WTC11 (cell line): ENCODE results near the gene RTP2. TPM values are rescaled to one million over a fixed set of nuclear protein-coding genes. Genes with fewer than 3 reads are reported as not detected.

Experiments used
- ATAC-seq: fragments of 200-7000 bp; cut with Tn5 transposase; 2 replicates; pipeline ENCODE4 v1.10.0; 2021; ENCODE audit warnings: mild to moderate bottlenecking, moderate library complexity
- CTCF ChIA-PET: fragments of 300-600 bp; sonication (Branson Sonifier 250); formaldehyde crosslinking; loops from one replicate; lab custom pipeline; 2021; ENCODE audit warnings: antibody characterized with exemption; lab: Charles Lee
- POLR2A ChIA-PET: fragments of 350-600 bp; sonication (Branson Sonifier 250); formaldehyde crosslinking; loops from one replicate; lab custom pipeline; 2021; ENCODE audit warnings: antibody characterized with exemption; lab: Charles Lee
- DNase-seq: peaks from one replicate; pipeline ENCODE4 v3.0.0; 2021; ENCODE audit warnings: low spot score
- H3K27ac Mint-ChIP-seq: 2 replicates; pipeline ENCODE4 v1.8.0; 2021; ENCODE audit warnings: mixed read lengths
- H3K27me3 Mint-ChIP-seq: 2 replicates; pipeline ENCODE4 v1.8.0; 2021; ENCODE audit warnings: low read depth, mild to moderate bottlenecking, moderate library complexity, mixed read lengths
- H3K36me3 Mint-ChIP-seq: 2 replicates; pipeline ENCODE4 v1.8.0; 2021; ENCODE audit warnings: mixed read lengths
- H3K4me1 Mint-ChIP-seq: 2 replicates; pipeline ENCODE4 v1.8.0; 2022; ENCODE audit warnings: mixed read lengths
- H3K4me3 Mint-ChIP-seq: 2 replicates; pipeline ENCODE4 v1.8.0; 2021; ENCODE audit warnings: mild to moderate bottlenecking, moderate library complexity, mixed read lengths
- H3K9me3 Mint-ChIP-seq: 2 replicates; pipeline ENCODE4 v1.8.0; 2021; ENCODE audit warnings: mixed read lengths
- FOXK1 ChIP-seq: sonication (generic); formaldehyde crosslinking; IDR thresholded peaks from 2 replicates; pipeline ENCODE4 v1.8.0; 2022; ENCODE audit warnings: mild to moderate bottlenecking, moderate library complexity, missing genetic modification reagents
- MXD4 ChIP-seq: fragments of 250-450 bp; sonication (Bioruptor Pico); IDR thresholded peaks from 2 replicates; pipeline ENCODE4 v1.8.0; 2021; ENCODE audit warnings: mild to moderate bottlenecking, moderate library complexity, borderline replicate concordance
- NFATC4 ChIP-seq: fragments of 250-450 bp; sonication (Bioruptor Pico); IDR thresholded peaks from 2 replicates; pipeline ENCODE4 v1.9.0; 2021; ENCODE audit warnings: mild to moderate bottlenecking
- NFYB ChIP-seq: sonication (generic); formaldehyde crosslinking; conservative IDR thresholded peaks from 2 replicates; pipeline ENCODE4 v1.8.0; 2022; ENCODE audit warnings: low read depth, missing genetic modification reagents
- NR1H2 ChIP-seq: sonication (generic); formaldehyde crosslinking; IDR thresholded peaks from 2 replicates; pipeline ENCODE4 v1.9.0; 2021; ENCODE audit warnings: mild to moderate bottlenecking, moderate library complexity, missing genetic modification reagents
- SMAD3 ChIP-seq: sonication (generic); formaldehyde crosslinking; IDR thresholded peaks from 2 replicates; pipeline ENCODE4 v1.8.0; 2022; ENCODE audit warnings: missing genetic modification reagents, mild to moderate bottlenecking, borderline replicate concordance
- SMAD4 ChIP-seq: sonication (generic); formaldehyde crosslinking; IDR thresholded peaks from 2 replicates; pipeline ENCODE4 v1.8.0; 2022; ENCODE audit warnings: mild to moderate bottlenecking, missing genetic modification reagents
- SOX15 ChIP-seq: fragments of 250-450 bp; sonication (Bioruptor Pico); IDR thresholded peaks from 2 replicates; pipeline ENCODE4 v1.9.0; 2021; ENCODE audit warnings: mild to moderate bottlenecking
- TEAD1 ChIP-seq: sonication (generic); formaldehyde crosslinking; IDR thresholded peaks from 2 replicates; pipeline ENCODE4 v1.8.0; 2022; ENCODE audit warnings: mild to moderate bottlenecking, missing genetic modification reagents
- ZBTB21 ChIP-seq: sonication (generic); formaldehyde crosslinking; IDR thresholded peaks from 2 replicates; pipeline ENCODE4 v1.8.1; 2023; ENCODE audit warnings: mild to moderate bottlenecking, missing genetic modification reagents, borderline replicate concordance
- ZNF121 ChIP-seq: sonication (generic); formaldehyde crosslinking; IDR thresholded peaks from 2 replicates; pipeline ENCODE4 v1.8.0; 2023; ENCODE audit warnings: missing genetic modification reagents
- ZNF138 ChIP-seq: sonication (generic); formaldehyde crosslinking; conservative IDR thresholded peaks from 2 replicates; pipeline ENCODE4 v1.8.1; 2022; ENCODE audit warnings: mild to moderate bottlenecking, moderate library complexity, missing genetic modification reagents
- ZNF263 ChIP-seq: sonication (generic); formaldehyde crosslinking; IDR thresholded peaks from 2 replicates; pipeline ENCODE4 v1.8.1; 2022; ENCODE audit warnings: low read depth, mild to moderate bottlenecking, moderate library complexity, missing genetic modification reagents
- ZNF317 ChIP-seq: sonication (generic); formaldehyde crosslinking; IDR thresholded peaks from 2 replicates; pipeline ENCODE4 v1.8.1; 2023; ENCODE audit warnings: low read depth, mild to moderate bottlenecking, moderate library complexity, missing genetic modification reagents, borderline replicate concordance
- ZNF396 ChIP-seq: fragments of 250-450 bp; sonication (Bioruptor Pico); IDR thresholded peaks from 2 replicates; pipeline ENCODE4 v1.8.0; 2021; ENCODE audit warnings: mild to moderate bottlenecking, moderate library complexity, borderline replicate concordance
- ZNF423 ChIP-seq: fragments of 250-450 bp; sonication (Bioruptor Pico); IDR thresholded peaks from 2 replicates; pipeline ENCODE4 v2.1.2; 2022; ENCODE audit warnings: mild to moderate bottlenecking, moderate library complexity
- total RNA-seq: library from RNA; stranded (reverse); gene quantifications from 3 replicates; pipeline ENCODE4 v1.2.3, GENCODE V29; 2021
- TF ChIP-seq, protein P1 (sequence below): fragments of 250-450 bp; sonication (Bioruptor Pico); IDR thresholded peaks from 2 replicates; pipeline ENCODE4 v1.9.0; 2021; ENCODE audit warnings: mild to moderate bottlenecking
- TF ChIP-seq, protein P2 (sequence below): sonication (generic); formaldehyde crosslinking; IDR thresholded peaks from 2 replicates; pipeline ENCODE4 v1.8.1; 2022; ENCODE audit warnings: missing genetic modification reagents, borderline replicate concordance
- TF ChIP-seq, protein P3 (sequence below): fragments of 250-450 bp; sonication (Bioruptor Pico); conservative IDR thresholded peaks from 2 replicates; pipeline ENCODE4 v1.9.0; 2021; ENCODE audit warnings: mild to moderate bottlenecking
- TF ChIP-seq, protein P4 (sequence below): fragments of 250-450 bp; sonication (Bioruptor Pico); IDR thresholded peaks from 2 replicates; pipeline ENCODE4 v1.9.0; 2021; ENCODE audit warnings: mild to moderate bottlenecking, borderline replicate concordance

RTP2 gene
- total RNA-seq, 1 experiment from 2014 or later = not detected

DNA sequence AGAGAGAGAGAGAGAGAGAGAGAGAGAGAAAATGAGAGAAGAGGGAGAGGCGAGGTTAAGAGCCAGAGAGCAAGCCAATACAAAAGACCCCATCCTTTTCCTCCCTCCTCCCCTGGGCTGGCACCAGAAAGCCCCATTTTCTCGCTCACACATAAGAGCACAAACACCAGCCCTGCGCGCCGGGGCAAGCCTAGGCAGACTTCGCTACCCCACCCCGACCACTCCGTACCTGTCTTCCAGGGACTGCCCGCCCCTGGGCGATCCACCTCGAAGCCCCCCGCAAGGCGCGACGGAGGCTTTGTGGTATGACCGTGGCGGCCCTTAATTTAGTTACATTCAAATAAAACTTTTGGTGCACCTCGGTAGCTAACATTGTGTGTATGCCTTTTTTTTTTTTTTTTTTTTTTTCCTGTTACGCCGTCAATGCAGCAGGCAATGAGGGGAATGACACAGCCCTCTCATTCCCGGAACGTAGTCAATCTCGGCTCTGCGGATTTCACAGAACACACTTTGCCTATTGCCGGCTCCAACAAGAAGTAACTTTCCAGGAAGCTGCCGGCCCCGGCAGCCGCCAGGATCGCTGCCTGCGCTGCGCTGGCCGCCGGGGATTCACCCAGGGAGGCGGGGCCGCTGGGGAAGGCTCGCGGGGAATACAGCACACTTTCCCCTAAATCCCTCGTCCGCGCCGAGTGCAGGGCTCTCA lies 35.2 kb upstream of the RTP2 start:
- TF ChIP-seq SMAD3 (CRISPR knock-in tag) (no peak), ZNF121 (CRISPR knock-in tag) (0 out of 2 replicates have a peak, but pooled peaks have one; percentile 26)
- Mint-ChIP-seq H3K9me3 (no peaks in the 10 kb centered on the region), H3K36me3 (peaks cover 6% of the 10 kb centered on the region), H3K4me1 (peaks cover 43% of the 10 kb centered on the region), H3K27me3 (peaks cover 28% of the 10 kb centered on the region), H3K4me3 (peak overlapping the region; percentile 82), H3K27ac (peak overlapping the region; percentile 93)
- POLR2A ChIA-PET = interaction anchor here (0.7 to 4.6 kb wide), 10 partner anchors 8 to 1211 kb away, joined by 3 to 41 read pairs (median 8); partner anchors contain the start of genes BCL6 and LPP
- CTCF ChIA-PET = interaction anchor here (0.7 to 4.7 kb wide), 23 partner anchors 8 to 1304 kb away, joined by 3 to 132 read pairs (median 6); partner anchors contain the start of genes BCL6 and LPP
- ATAC-seq (peak; percentile 2), DNase-seq (peak; percentile 64)

DNA sequence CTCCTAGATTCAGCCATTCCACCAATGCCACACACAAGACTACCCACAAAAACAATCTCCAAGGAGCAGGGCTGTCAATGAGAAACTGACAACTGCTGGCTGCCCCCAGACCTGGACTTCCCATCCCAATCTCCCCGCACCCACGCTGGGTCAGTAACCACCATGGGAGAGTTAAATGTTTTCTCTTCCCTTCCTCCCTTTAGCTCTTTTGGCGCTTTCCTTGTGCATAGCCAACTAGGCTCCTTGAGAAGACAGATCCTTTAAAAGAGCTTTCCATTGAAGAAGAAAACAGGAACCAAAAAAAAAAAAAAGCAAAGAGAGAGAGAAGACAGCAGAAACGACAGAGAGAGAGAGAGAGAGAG lies 34.6 kb upstream of the RTP2 start:
- no peak for ATAC-seq
- ChIA-PET CTCF (interaction anchor here (0.7 to 4.7 kb wide), 9 partner anchors 9 to 1305 kb away, joined by 3 to 132 read pairs (median 6); partner anchors contain the start of gene BCL6), POLR2A (interaction anchor here (0.7 to 4.6 kb wide), 9 partner anchors 9 to 1030 kb away, joined by 3 to 41 read pairs (median 6); partner anchors contain the start of genes BCL6 and LPP)
- peaks cover 26% of the 10 kb centered on the region for H3K27me3 Mint-ChIP-seq
- DNase-seq = no peak
- H3K4me1 Mint-ChIP-seq = peaks cover 40% of the 10 kb centered on the region
- H3K27ac Mint-ChIP-seq = peak overlapping the region; percentile 17; the same call in 1 of the 2 replicates
- H3K36me3 Mint-ChIP-seq = peaks cover 6% of the 10 kb centered on the region
- H3K9me3 Mint-ChIP-seq = no peaks in the 10 kb centered on the region
- peak overlapping the region; percentile 82 for H3K4me3 Mint-ChIP-seq
- TF ChIP-seq, protein P1, sequence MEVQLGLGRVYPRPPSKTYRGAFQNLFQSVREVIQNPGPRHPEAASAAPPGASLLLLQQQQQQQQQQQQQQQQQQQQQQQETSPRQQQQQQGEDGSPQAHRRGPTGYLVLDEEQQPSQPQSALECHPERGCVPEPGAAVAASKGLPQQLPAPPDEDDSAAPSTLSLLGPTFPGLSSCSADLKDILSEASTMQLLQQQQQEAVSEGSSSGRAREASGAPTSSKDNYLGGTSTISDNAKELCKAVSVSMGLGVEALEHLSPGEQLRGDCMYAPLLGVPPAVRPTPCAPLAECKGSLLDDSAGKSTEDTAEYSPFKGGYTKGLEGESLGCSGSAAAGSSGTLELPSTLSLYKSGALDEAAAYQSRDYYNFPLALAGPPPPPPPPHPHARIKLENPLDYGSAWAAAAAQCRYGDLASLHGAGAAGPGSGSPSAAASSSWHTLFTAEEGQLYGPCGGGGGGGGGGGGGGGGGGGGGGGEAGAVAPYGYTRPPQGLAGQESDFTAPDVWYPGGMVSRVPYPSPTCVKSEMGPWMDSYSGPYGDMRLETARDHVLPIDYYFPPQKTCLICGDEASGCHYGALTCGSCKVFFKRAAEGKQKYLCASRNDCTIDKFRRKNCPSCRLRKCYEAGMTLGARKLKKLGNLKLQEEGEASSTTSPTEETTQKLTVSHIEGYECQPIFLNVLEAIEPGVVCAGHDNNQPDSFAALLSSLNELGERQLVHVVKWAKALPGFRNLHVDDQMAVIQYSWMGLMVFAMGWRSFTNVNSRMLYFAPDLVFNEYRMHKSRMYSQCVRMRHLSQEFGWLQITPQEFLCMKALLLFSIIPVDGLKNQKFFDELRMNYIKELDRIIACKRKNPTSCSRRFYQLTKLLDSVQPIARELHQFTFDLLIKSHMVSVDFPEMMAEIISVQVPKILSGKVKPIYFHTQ = no peak
- TF ChIP-seq NFYB = no peak
- no peak for TF ChIP-seq ZNF263 (CRISPR knock-in tag)
- no peak for TF ChIP-seq MXD4 (CRISPR knock-in tag)
- TF ChIP-seq ZNF423 (CRISPR knock-in tag) = no peak

DNA sequence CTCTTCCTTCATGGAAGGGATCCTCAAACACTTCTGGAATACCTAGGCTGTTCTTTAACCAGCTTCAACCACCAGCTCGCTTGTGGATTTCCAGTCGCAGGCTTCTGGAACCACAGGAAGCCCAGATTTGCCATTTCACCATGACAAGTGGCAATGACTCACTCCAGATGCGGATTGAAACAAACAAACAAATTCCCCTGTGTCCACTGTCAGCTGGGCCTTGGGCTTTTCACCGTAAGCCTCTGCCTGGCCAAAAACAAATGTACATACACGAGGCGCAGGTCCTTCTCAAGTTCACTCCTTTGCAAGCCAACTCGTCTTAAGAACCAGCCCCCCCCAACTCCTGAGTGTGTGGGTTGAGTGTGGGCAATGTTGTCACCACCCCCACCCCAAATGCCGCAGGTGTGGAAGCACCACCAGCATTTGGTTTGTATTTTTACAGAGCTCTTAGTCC lies 34.1 kb upstream of the RTP2 start:
- Mint-ChIP-seq H3K4me3 (peak overlapping the region; percentile 82), H3K27me3 (peaks cover 24% of the 10 kb centered on the region), H3K36me3 (peaks cover 10% of the 10 kb centered on the region), H3K9me3 (no peaks in the 10 kb centered on the region), H3K27ac (no peak overlapping the region), H3K4me1 (peaks cover 39% of the 10 kb centered on the region)
- no peak for ATAC-seq
- POLR2A ChIA-PET = interaction anchor here (0.7 to 2.3 kb wide), 5 partner anchors 9 to 1030 kb away, joined by 4 to 12 read pairs (median 6); partner anchors contain the start of gene BCL6
- no peak for DNase-seq
- CTCF ChIA-PET = interaction anchor here (0.7 to 1.7 kb wide), 9 partner anchors 9 to 1305 kb away, joined by 3 to 9 read pairs (median 5); partner anchors contain the start of gene BCL6
- TF ChIP-seq NR1H2 (CRISPR knock-in tag) (no peak), SOX15 (CRISPR knock-in tag) (no peak), ZNF138 (no peak), ZNF317 (CRISPR knock-in tag) (no peak), MXD4 (CRISPR knock-in tag) (no peak), TEAD1 (CRISPR knock-in tag) (no peak), ZBTB21 (CRISPR knock-in tag) (no peak), SMAD4 (no peak), ZNF396 (CRISPR knock-in tag) (no peak), NFYB (no peak), FOXK1 (no peak), NFATC4 (no peak)
- TF ChIP-seq, protein P2, sequence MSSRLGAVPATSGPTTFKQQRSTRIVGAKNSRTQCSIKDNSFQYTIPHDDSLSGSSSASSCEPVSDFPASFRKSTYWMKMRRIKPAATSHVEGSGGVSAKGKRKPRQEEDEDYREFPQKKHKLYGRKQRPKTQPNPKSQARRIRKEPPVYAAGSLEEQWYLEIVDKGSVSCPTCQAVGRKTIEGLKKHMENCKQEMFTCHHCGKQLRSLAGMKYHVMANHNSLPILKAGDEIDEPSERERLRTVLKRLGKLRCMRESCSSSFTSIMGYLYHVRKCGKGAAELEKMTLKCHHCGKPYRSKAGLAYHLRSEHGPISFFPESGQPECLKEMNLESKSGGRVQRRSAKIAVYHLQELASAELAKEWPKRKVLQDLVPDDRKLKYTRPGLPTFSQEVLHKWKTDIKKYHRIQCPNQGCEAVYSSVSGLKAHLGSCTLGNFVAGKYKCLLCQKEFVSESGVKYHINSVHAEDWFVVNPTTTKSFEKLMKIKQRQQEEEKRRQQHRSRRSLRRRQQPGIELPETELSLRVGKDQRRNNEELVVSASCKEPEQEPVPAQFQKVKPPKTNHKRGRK = no peak
- TF ChIP-seq, protein P3, sequence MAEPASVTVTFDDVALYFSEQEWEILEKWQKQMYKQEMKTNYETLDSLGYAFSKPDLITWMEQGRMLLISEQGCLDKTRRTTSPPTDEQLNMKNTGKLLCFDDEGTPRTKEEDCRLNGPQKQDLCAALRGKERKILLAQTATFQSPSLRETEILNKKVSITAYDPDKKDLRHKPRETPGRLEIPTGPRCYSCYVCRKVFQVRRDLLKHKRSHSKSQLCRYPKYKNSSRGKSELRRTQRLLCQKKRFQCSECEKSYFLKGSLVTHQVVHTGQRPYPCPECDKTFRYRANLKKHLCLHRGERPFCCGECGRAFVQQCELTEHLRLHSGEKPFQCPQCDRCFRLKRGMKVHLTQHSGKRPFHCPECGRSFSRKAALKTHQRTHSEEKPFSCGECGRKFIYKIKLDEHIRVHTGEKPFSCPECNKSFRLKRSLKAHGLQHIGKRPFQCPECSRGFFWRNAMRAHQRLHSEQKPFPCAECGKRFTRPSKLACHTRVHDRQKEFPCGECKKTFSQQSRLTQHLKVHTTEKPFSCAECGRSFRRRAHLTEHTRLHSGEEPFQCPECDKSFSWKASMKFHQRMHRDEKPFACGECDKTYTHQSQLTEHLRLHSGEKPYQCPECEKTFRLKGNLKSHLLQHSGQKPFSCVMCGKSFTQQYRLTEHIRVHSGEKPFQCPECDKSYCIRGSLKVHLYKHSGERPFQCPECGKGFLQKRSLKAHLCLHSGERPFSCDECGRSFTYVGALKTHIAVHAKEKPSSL (CRISPR knock-in tag) = no peak
- TF ChIP-seq, protein P4, sequence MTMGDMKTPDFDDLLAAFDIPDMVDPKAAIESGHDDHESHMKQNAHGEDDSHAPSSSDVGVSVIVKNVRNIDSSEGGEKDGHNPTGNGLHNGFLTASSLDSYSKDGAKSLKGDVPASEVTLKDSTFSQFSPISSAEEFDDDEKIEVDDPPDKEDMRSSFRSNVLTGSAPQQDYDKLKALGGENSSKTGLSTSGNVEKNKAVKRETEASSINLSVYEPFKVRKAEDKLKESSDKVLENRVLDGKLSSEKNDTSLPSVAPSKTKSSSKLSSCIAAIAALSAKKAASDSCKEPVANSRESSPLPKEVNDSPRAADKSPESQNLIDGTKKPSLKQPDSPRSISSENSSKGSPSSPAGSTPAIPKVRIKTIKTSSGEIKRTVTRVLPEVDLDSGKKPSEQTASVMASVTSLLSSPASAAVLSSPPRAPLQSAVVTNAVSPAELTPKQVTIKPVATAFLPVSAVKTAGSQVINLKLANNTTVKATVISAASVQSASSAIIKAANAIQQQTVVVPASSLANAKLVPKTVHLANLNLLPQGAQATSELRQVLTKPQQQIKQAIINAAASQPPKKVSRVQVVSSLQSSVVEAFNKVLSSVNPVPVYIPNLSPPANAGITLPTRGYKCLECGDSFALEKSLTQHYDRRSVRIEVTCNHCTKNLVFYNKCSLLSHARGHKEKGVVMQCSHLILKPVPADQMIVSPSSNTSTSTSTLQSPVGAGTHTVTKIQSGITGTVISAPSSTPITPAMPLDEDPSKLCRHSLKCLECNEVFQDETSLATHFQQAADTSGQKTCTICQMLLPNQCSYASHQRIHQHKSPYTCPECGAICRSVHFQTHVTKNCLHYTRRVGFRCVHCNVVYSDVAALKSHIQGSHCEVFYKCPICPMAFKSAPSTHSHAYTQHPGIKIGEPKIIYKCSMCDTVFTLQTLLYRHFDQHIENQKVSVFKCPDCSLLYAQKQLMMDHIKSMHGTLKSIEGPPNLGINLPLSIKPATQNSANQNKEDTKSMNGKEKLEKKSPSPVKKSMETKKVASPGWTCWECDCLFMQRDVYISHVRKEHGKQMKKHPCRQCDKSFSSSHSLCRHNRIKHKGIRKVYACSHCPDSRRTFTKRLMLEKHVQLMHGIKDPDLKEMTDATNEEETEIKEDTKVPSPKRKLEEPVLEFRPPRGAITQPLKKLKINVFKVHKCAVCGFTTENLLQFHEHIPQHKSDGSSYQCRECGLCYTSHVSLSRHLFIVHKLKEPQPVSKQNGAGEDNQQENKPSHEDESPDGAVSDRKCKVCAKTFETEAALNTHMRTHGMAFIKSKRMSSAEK (CRISPR knock-in tag) = no peak
